IMR-90 (cell line): ENCODE measurements around the gene MARCKS. TPM values are rescaled to one million over a fixed set of nuclear protein-coding genes. Genes with fewer than 3 reads are reported as not detected.

ENCODE experiments used
- ATAC-seq: fragments of 200-7000 bp; cut with Tn5 transposase; 2 replicates; pipeline ENCODE4 v1.9.1; 2020; ENCODE audit warnings: low read depth, mild to moderate bottlenecking, moderate library complexity
- BruUV-seq: library from RNA; stranded (reverse); fragments of 400-500 nt; replicated peaks from 2 replicates; lab custom pipeline; 2021; lab: Mats Ljungman, UMichigan
- CTCF ChIA-PET: fragments of 300-600 bp; formaldehyde crosslinking; extraction: SDS; loops from one replicate; lab custom pipeline; 2021; ENCODE audit warnings: antibody characterized with exemption; lab: Yijun Ruan, JAX
- POLR2A ChIA-PET: fragments of 300-600 bp; sonication (Branson Sonifier 250); formaldehyde crosslinking; loops from one replicate; lab custom pipeline; 2022; ENCODE audit warnings: antibody characterized with exemption; ENCODE audit not compliant: unreplicated experiment; lab: Charles Lee
- DNase-seq: peaks from one replicate; pipeline ENCODE4 v3.0.0; 2013
- H2AFZ ChIP-seq: replicated peaks from 2 replicates; pipeline ENCODE3; 2013; ENCODE audit warnings: low read length, mild to moderate bottlenecking; ENCODE audit not compliant: poor library complexity
- H2AK5ac ChIP-seq: 2 replicates; pipeline ENCODE4 v1.6.1; 2013; ENCODE audit warnings: low read depth, low read length, inconsistent platforms
- H2AK9ac ChIP-seq: replicated peaks from 2 replicates; pipeline ENCODE3; 2013; ENCODE audit warnings: mild to moderate bottlenecking, low read depth, low read length, moderate library complexity; ENCODE audit not compliant: poor library complexity
- H2BK120ac ChIP-seq: 2 replicates; pipeline ENCODE4 v1.6.1; 2013; ENCODE audit warnings: low read depth, low read length, inconsistent platforms
- H2BK15ac ChIP-seq: 3 replicates; pipeline ENCODE4 v1.6.1; 2013; ENCODE audit warnings: low read depth, low read length, inconsistent platforms
- H2BK20ac ChIP-seq: 2 replicates; pipeline ENCODE4 v1.6.1; 2013; ENCODE audit warnings: low read depth, mild to moderate bottlenecking, inconsistent platforms, low read length, moderate library complexity
- H2BK5ac ChIP-seq: 2 replicates; pipeline ENCODE4 v1.6.1; 2013; ENCODE audit warnings: mild to moderate bottlenecking, low read depth, low read length, inconsistent platforms; ENCODE audit not compliant: poor library complexity, severe bottlenecking
- H3K14ac ChIP-seq: replicated peaks from 2 replicates; pipeline ENCODE4 v1.6.1; 2013; ENCODE audit warnings: low read depth, low read length, inconsistent platforms
- H3K18ac ChIP-seq: 2 replicates; pipeline ENCODE4 v1.6.1; 2013; ENCODE audit warnings: low read depth, low read length, control low read depth
- H3K23ac ChIP-seq: 2 replicates; pipeline ENCODE4 v1.6.1; 2013; ENCODE audit warnings: low read depth, low read length, inconsistent platforms
- H3K27ac ChIP-seq: 2 replicates; pipeline ENCODE4 v1.5.1; 2013; ENCODE audit warnings: mild to moderate bottlenecking, control low read depth, low read length; ENCODE audit not compliant: insufficient read depth
- H3K27me3 ChIP-seq: 2 replicates; pipeline ENCODE4 v1.6.1; 2013; ENCODE audit warnings: low read length; ENCODE audit not compliant: control insufficient read depth, insufficient read depth
- H3K36me3 ChIP-seq: 2 replicates; pipeline ENCODE4 v1.6.1; 2013; ENCODE audit warnings: low read length, mixed read lengths; ENCODE audit not compliant: control insufficient read depth, insufficient read depth
- H3K4ac ChIP-seq: 2 replicates; pipeline ENCODE4 v1.6.1; 2013; ENCODE audit warnings: low read depth, low read length, inconsistent platforms
- H3K4me1 ChIP-seq: 2 replicates; pipeline ENCODE4 v1.6.1; 2013; ENCODE audit warnings: low read length, mixed read lengths; ENCODE audit not compliant: control insufficient read depth, insufficient read depth
- H3K4me2 ChIP-seq: 2 replicates; pipeline ENCODE4 v1.6.1; 2013; ENCODE audit warnings: low read depth, mild to moderate bottlenecking, control low read depth, low read length, moderate library complexity
- H3K4me3 ChIP-seq: 2 replicates; pipeline ENCODE4 v1.5.1; 2013; ENCODE audit warnings: low read depth, mild to moderate bottlenecking, control low read depth, low read length, moderate library complexity; ENCODE audit not compliant: insufficient read depth
- H3K56ac ChIP-seq: 2 replicates; pipeline ENCODE4 v1.6.1; 2013; ENCODE audit warnings: low read length, inconsistent platforms; ENCODE audit not compliant: insufficient read depth; ENCODE audit errors: extremely low read depth
- H3K79me1 ChIP-seq, 2 experiments: 2 replicates each; pipeline ENCODE4 v1.6.1; 2013; ENCODE audit warnings: low read length in 2 of 2, inconsistent platforms in 1 of 2, low read depth in 1 of 2
- H3K9ac ChIP-seq: 2 replicates; pipeline ENCODE4 v1.6.1; 2013; ENCODE audit warnings: low read depth, low read length, control low read depth
- H3K9me1 ChIP-seq: 2 replicates; pipeline ENCODE4 v1.6.1; 2013; ENCODE audit warnings: low read length, inconsistent platforms; ENCODE audit not compliant: insufficient read depth
- H3K9me3 ChIP-seq: 2 replicates; pipeline ENCODE4 v1.6.1; 2013; ENCODE audit warnings: low read length; ENCODE audit not compliant: control insufficient read depth, insufficient read depth
- H4K20me1 ChIP-seq: 2 replicates; pipeline ENCODE4 v1.6.1; 2013; ENCODE audit warnings: low read length, inconsistent platforms; ENCODE audit not compliant: insufficient read depth
- H4K5ac ChIP-seq: 2 replicates; pipeline ENCODE4 v1.6.1; 2013; ENCODE audit warnings: mild to moderate bottlenecking, low read depth, low read length, control low read depth
- H4K8ac ChIP-seq, 2 experiments: 2 replicates each; pipeline ENCODE4 v1.6.1; 2013; ENCODE audit warnings: low read depth in 2 of 2, low read length in 2 of 2, control low read depth in 1 of 2, inconsistent platforms in 1 of 2
- H4K91ac ChIP-seq: 2 replicates; pipeline ENCODE4 v1.6.1; 2013; ENCODE audit warnings: low read depth, low read length, inconsistent platforms; ENCODE audit not compliant: insufficient read depth
- BHLHE40 ChIP-seq: fragments of 150-350 bp; IDR thresholded peaks from 2 replicates; pipeline ENCODE4 v1.6.1; 2016; ENCODE audit warnings: mild to moderate bottlenecking, low read depth, low read length
- CEBPB ChIP-seq: IDR thresholded peaks from 2 replicates; pipeline ENCODE4 v1.6.1; 2012; ENCODE audit warnings: low read depth, low read length, improper control_type of control experiment
- CHD1 ChIP-seq: IDR thresholded peaks from 2 replicates; pipeline ENCODE4 v1.6.1; 2012; ENCODE audit warnings: low read depth, low read length, improper control_type of control experiment
- FOS ChIP-seq: fragments of 150-350 bp; IDR thresholded peaks from 2 replicates; pipeline ENCODE4 v1.6.1; 2016; ENCODE audit warnings: low read depth, low read length
- MAZ ChIP-seq: IDR thresholded peaks from 2 replicates; pipeline ENCODE4 v1.6.1; 2012; ENCODE audit warnings: low read depth, mild to moderate bottlenecking, low read length, improper control_type of control experiment, moderate library complexity, borderline replicate concordance
- MXI1 ChIP-seq: IDR thresholded peaks from 2 replicates; pipeline ENCODE4 v1.6.1; 2012; ENCODE audit warnings: low read depth, mild to moderate bottlenecking, low read length, moderate library complexity, borderline replicate concordance
- NFE2L2 ChIP-seq: fragments of 150-350 bp; IDR thresholded peaks from 2 replicates; pipeline ENCODE4 v1.6.1; 2016; ENCODE audit warnings: low read depth, mild to moderate bottlenecking, low read length
- RAD21 ChIP-seq: IDR thresholded peaks from 2 replicates; pipeline ENCODE4 v1.6.1; 2012; ENCODE audit warnings: low read length, improper control_type of control experiment
- RCOR1 ChIP-seq: IDR thresholded peaks from 2 replicates; pipeline ENCODE4 v1.6.1; 2012; ENCODE audit warnings: mild to moderate bottlenecking, low read length, improper control_type of control experiment; ENCODE audit not compliant: insufficient replicate concordance
- RFX5 ChIP-seq: IDR thresholded peaks from 2 replicates; pipeline ENCODE4 v1.8.0; 2012; ENCODE audit warnings: low read depth, mild to moderate bottlenecking, low read length, moderate library complexity
- WGBS, 2 experiments: methylation state at CpG; one replicate each; pipeline versions ENCODE4 v1.1.5 to v1.1.7; 2013; ENCODE audit warnings: missing lambda C conversion rate in 2 of 2; ENCODE audit not compliant: insufficient read length in 1 of 2; ENCODE audit errors: extremely low coverage in 2 of 2; 5-methylcytosine and 5-hydroxymethylcytosine counted together
- dilution Hi-C: fragments of 300-500 bp; cut with HindIII; formaldehyde crosslinking; loops from one replicate; pipeline ENCODE4 v1.14.3; 2018; ENCODE audit warnings: low sequenced_read_pairs; ENCODE audit not compliant: unreplicated experiment
- in situ Hi-C: fragments of 300-500 bp; cut with MboI; formaldehyde crosslinking; loops from 3 replicates; pipeline ENCODE4 v1.14.3; 2019; ENCODE audit warnings: low sequenced_read_pairs, inconsistent platforms, mixed read lengths
- intact Hi-C: fragments of 100-400 bp; cut with micrococcal nuclease; formaldehyde crosslinking; loops from 2 replicates; pipeline ENCODE4 v1.10.0; 2022
- polyA plus RNA-seq, 3 experiments: library from polyadenylated mRNA; depleted of rRNA; stranded (reverse); fragments of >200 nt; gene quantifications; 2 replicates each; pipeline ENCODE4 v1.2.3, GENCODE V29; 2012; ENCODE audit warnings: low replicate concordance in 1 of 3
- total RNA-seq: library from RNA; depleted of rRNA; stranded (reverse); fragments of >200 nt; gene quantifications from 2 replicates; pipeline ENCODE4 v1.2.3, GENCODE V29; 2012
- TF ChIP-seq, protein P1 (sequence below): fragments of 150-350 bp; IDR thresholded peaks from 2 replicates; pipeline ENCODE4 v1.6.1; 2017; ENCODE audit warnings: mild to moderate bottlenecking, antibody characterized with exemption, low read length, low read depth
- TF ChIP-seq, protein P2 (sequence below): conservative IDR thresholded peaks from 2 replicates; pipeline ENCODE4 v1.5.1; 2012; ENCODE audit warnings: mild to moderate bottlenecking, low read depth, low read length, improper control_type of control experiment

MARCKS gene
- total and polyA plus RNA-seq, 2 of the 4 experiments (the other 2 are of a cell fraction), result 34.5 to 40.7 TPM

- no peak for TF ChIP-seq CEBPB
- TF ChIP-seq FOS, result no peak
- TF ChIP-seq RFX5, result no peak
- TF ChIP-seq RCOR1, result no peak
- TF ChIP-seq MAZ, result no peak
- TF ChIP-seq BHLHE40, result no peak
- TF ChIP-seq, protein P1, sequence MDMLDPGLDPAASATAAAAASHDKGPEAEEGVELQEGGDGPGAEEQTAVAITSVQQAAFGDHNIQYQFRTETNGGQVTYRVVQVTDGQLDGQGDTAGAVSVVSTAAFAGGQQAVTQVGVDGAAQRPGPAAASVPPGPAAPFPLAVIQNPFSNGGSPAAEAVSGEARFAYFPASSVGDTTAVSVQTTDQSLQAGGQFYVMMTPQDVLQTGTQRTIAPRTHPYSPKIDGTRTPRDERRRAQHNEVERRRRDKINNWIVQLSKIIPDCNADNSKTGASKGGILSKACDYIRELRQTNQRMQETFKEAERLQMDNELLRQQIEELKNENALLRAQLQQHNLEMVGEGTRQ, result no peak
- no peak for TF ChIP-seq CHD1
- TF ChIP-seq RAD21, result no peak
- TF ChIP-seq, protein P2, sequence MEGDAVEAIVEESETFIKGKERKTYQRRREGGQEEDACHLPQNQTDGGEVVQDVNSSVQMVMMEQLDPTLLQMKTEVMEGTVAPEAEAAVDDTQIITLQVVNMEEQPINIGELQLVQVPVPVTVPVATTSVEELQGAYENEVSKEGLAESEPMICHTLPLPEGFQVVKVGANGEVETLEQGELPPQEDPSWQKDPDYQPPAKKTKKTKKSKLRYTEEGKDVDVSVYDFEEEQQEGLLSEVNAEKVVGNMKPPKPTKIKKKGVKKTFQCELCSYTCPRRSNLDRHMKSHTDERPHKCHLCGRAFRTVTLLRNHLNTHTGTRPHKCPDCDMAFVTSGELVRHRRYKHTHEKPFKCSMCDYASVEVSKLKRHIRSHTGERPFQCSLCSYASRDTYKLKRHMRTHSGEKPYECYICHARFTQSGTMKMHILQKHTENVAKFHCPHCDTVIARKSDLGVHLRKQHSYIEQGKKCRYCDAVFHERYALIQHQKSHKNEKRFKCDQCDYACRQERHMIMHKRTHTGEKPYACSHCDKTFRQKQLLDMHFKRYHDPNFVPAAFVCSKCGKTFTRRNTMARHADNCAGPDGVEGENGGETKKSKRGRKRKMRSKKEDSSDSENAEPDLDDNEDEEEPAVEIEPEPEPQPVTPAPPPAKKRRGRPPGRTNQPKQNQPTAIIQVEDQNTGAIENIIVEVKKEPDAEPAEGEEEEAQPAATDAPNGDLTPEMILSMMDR, result no peak
- TF ChIP-seq NFE2L2, result no peak
- TF ChIP-seq MXI1, result no peak
- peak overlapping the region; percentile 91; the same call in 1 of the 3 replicates for H2BK15ac ChIP-seq
- H2AFZ ChIP-seq, result no peak overlapping the region
- peak overlapping the region; percentile 87 for H2AK5ac ChIP-seq
- peak overlapping the region; percentile 67; the same call in 1 of the 2 replicates for H3K4ac ChIP-seq
- ChIA-PET CTCF (interaction anchor here (0.7 to 1.7 kb wide), 3 partner anchors 8 to 728 kb away, joined by 3 to 5 read pairs (median 4); no protein-coding TSS in a partner anchor), POLR2A (no interaction called here)
- H3K4me2 ChIP-seq, result no peak overlapping the region
- H3K4me3 ChIP-seq, result no peak overlapping the region
- H4K5ac ChIP-seq, result no peak overlapping the region
- peak overlapping the region; percentile 86; the same call in 1 of the 2 replicates for H3K23ac ChIP-seq
- H3K27me3 ChIP-seq, result no peaks in the 10 kb centered on the region
- no peak overlapping the region for H2BK5ac ChIP-seq
- 0 out of 4 replicates have a peak overlapping the region, but pooled peaks of 1 of the 2 experiments have one; percentile 30 for H4K8ac ChIP-seq
- peak overlapping the region; percentile 82 for H2BK120ac ChIP-seq
- peak overlapping the region; percentile 52 for H4K91ac ChIP-seq
- peak overlapping the region; percentile 77 for H2BK20ac ChIP-seq
- peaks cover 4% of the 10 kb centered on the region; the same call in 1 of the 2 replicates for H3K9me1 ChIP-seq
- dilution Hi-C loops, result no loop called here
- peaks cover 5% of the 10 kb centered on the region for H3K4me1 ChIP-seq
- H3K18ac ChIP-seq, result no peak overlapping the region
- DNase-seq, result no peak
- intact Hi-C loops, result loop anchor here (1.0 to 2.0 kb wide), 3 partner anchors 50 to 1128 kb away; no protein-coding TSS in a partner anchor
- no peak overlapping the region for H3K27ac ChIP-seq
- no peaks in the 10 kb centered on the region for H3K9me3 ChIP-seq
- in situ Hi-C loops, result loop anchor here (10.0 to 25.0 kb wide), 3 partner anchors 1134 to 1722 kb away; no protein-coding TSS in a partner anchor
- BruUV-seq, result no TSS peak
- H3K56ac ChIP-seq, result 0 out of 2 replicates have a peak overlapping the region, but pooled peaks have one; percentile 36
- no peaks in the 10 kb centered on the region for H3K36me3 ChIP-seq
- H3K9ac ChIP-seq, result no peak overlapping the region; the same call in 1 of the 2 replicates
- no peaks in the 10 kb centered on the region for H4K20me1 ChIP-seq
- no peak overlapping the region; the same call in 1 of the 2 replicates for H3K14ac ChIP-seq
- no peaks in the 10 kb centered on the region for H3K79me1 ChIP-seq
- H2AK9ac ChIP-seq, result no peak overlapping the region
- 80% methylated on average over 2 of the region's 3 CpGs; no CpG with 5 or more reads in 1 of the 2 experiments for WGBS, 2 experiments
- peak; percentile 44; the same call in 1 of the 2 replicates for ATAC-seq
Observed at GRCh38 chr6:113908801-113909200, 51.7 kb downstream of the MARCKS start.
